HEK293T (cell line): ENCODE data around the gene BBS9.

Source experiments
- ARNT ChIP-seq: fragments of 450-650 bp; IDR thresholded peaks from 2 replicates; pipeline ENCODE4 v1.6.1; 2017; ENCODE audit warnings: mild to moderate bottlenecking
- BHLHE40 ChIP-seq: fragments of 450-650 bp; IDR thresholded peaks from 2 replicates; pipeline ENCODE4 v1.6.1; 2016; ENCODE audit warnings: mild to moderate bottlenecking, moderate library complexity, borderline replicate concordance
- FOXM1 ChIP-seq: fragments of 450-650 bp; IDR thresholded peaks from 2 replicates; pipeline ENCODE4 v1.6.1; 2017; ENCODE audit warnings: mild to moderate bottlenecking, borderline replicate concordance
- HDGF ChIP-seq: fragments of 450-650 bp; IDR thresholded peaks from 2 replicates; pipeline ENCODE4 v1.6.1; 2017; ENCODE audit warnings: antibody characterized with exemption, borderline replicate concordance
- L3MBTL2 ChIP-seq: fragments of 450-650 bp; conservative IDR thresholded peaks from 2 replicates; pipeline ENCODE4 v1.6.1; 2016; ENCODE audit warnings: mild to moderate bottlenecking
- SP1 ChIP-seq: fragments of 450-650 bp; IDR thresholded peaks from 2 replicates; pipeline ENCODE4 v1.6.1; 2017
- SUZ12 ChIP-seq: fragments of 450-650 bp; IDR thresholded peaks from 2 replicates; pipeline ENCODE4 v1.6.1; 2016; ENCODE audit warnings: mild to moderate bottlenecking
- TARDBP ChIP-seq: fragments of 450-650 bp; IDR thresholded peaks from 2 replicates; pipeline ENCODE4 v1.6.1; 2016
- ZNF384 ChIP-seq: fragments of 450-650 bp; IDR thresholded peaks from 2 replicates; pipeline ENCODE4 v1.6.1; 2016
- TF ChIP-seq, protein P1 (sequence below): fragments of 450-650 bp; IDR thresholded peaks from 2 replicates; pipeline ENCODE4 v1.6.1; 2016

DNA sequence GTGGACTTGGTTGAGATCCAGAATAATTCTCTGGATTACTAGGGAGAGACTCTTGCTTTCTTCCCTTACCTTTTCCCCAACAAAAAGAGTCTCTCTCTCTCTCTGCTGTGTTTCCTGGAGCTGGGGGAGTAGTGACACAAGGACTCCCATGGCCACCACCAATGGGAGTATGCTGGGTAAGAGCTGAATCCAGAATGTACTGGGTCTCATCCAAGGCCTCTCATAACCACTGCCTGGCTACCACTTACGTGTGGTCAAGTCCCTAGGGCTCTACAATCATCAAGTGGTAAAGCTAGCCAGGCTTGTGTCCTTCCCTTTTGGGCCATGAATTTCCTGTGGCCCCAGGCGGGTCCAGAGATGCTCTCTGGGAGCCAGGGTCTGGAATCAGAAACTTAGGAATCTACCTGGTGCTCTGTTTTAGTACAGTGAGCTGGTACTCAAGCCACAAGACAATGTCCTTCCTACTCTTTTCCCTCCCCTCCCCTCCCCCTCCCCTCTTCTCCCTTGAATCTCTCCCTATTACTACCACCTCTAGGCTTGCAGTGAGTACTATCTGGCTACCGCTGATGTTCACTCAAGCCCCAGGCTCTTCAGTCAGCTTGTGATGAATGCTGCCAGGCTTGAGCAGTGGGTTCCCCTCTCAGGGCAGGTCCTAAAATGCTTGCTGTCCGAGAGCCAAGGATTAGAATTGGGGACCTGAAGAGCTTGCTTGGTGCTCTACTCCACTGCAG lies 196.6 kb downstream of the BBS9 start:
- TF ChIP-seq HDGF = no peak
- TF ChIP-seq SP1 = no peak
- TF ChIP-seq ARNT = no peak
- no peak for TF ChIP-seq FOXM1
- TF ChIP-seq, protein P1, sequence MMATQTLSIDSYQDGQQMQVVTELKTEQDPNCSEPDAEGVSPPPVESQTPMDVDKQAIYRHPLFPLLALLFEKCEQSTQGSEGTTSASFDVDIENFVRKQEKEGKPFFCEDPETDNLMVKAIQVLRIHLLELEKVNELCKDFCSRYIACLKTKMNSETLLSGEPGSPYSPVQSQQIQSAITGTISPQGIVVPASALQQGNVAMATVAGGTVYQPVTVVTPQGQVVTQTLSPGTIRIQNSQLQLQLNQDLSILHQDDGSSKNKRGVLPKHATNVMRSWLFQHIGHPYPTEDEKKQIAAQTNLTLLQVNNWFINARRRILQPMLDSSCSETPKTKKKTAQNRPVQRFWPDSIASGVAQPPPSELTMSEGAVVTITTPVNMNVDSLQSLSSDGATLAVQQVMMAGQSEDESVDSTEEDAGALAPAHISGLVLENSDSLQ = no peak
- no peak for TF ChIP-seq ZNF384
- TF ChIP-seq SUZ12 = no peak
- TF ChIP-seq BHLHE40 = no peak
- no peak for TF ChIP-seq TARDBP
- no peak for TF ChIP-seq L3MBTL2
